Tibial nerve (tissue), 4 donors: ENCODE data around the gene GSE1. TPM values are rescaled to one million over a fixed set of nuclear protein-coding genes. Genes with fewer than 3 reads are reported as not detected.

Experiments
- DNase-seq, 2 donors: peaks; one replicate each; pipeline ENCODE4 v3.0.0-alpha.2; 2019; ENCODE audit warnings: low spot score in 2 of 2
- H3K27ac ChIP-seq, 4 donors: fragments of 200-600 bp; sonication (generic) in 3 of 4; one replicate each; pipeline ENCODE4 v1.5.1; 2017 to 2019; ENCODE audit warnings: mild to moderate bottlenecking in 1 of 4
- H3K27me3 ChIP-seq, 2 donors: fragments of 200-600 bp; sonication (generic) in 1 of 2; one replicate each; pipeline versions ENCODE4 v1.5.1 to v1.6.0; 2017 to 2019
- H3K36me3 ChIP-seq, 3 donors: fragments of 200-600 bp; sonication (generic); one replicate each; pipeline ENCODE4 v1.5.1; 2018 to 2019
- H3K4me1 ChIP-seq, 4 donors: fragments of 200-600 bp; sonication (generic) in 3 of 4; one replicate each; pipeline ENCODE4 v1.5.1; 2017 to 2019
- H3K4me3 ChIP-seq, 4 donors: fragments of 200-600 bp; sonication (generic) in 3 of 4; one replicate each; pipeline ENCODE4 v1.5.1; 2017 to 2019; ENCODE audit warnings: mild to moderate bottlenecking in 1 of 4, moderate library complexity in 1 of 4
- H3K9me3 ChIP-seq, 4 donors: fragments of 200-600 bp; sonication (generic) in 3 of 4; one replicate each; pipeline ENCODE4 v1.5.1; 2017 to 2019
- EP300 ChIP-seq, 2 donors: sonication (generic); formaldehyde crosslinking; IDR thresholded peaks; one replicate each; pipeline ENCODE4 v1.6.1; 2017; ENCODE audit warnings: antibody characterized with exemption in 2 of 2, mild to moderate bottlenecking in 1 of 2
- POLR2A ChIP-seq, 2 donors: fragments of 450-650 bp; IDR thresholded peaks; one replicate each; pipeline ENCODE4 v1.6.1; 2017; ENCODE audit warnings: antibody characterized with exemption in 2 of 2, mild to moderate bottlenecking in 2 of 2, moderate library complexity in 2 of 2
- whole genome bisulfite sequencing, 2 donors: methylation state at CpG; one replicate each; pipeline ENCODE4 v1.1.5; 2018; 5-methylcytosine and 5-hydroxymethylcytosine counted together
- total RNA-seq, 4 donors: library from RNA; depleted of rRNA; stranded (reverse); fragments of >200 nt; gene quantifications; one replicate each; pipeline ENCODE4 v1.1.0, GENCODE V29; 2016
- TF ChIP-seq, protein P1 (sequence below), 5 experiments: fragments of 200-600 bp in 3 of 5; fragments of 450-650 bp in 2 of 5; sonication (generic) in 3 of 5; IDR thresholded peaks; one replicate each; pipeline ENCODE4 v1.5.1; 2016 to 2019; ENCODE audit warnings: antibody characterized with exemption in 5 of 5, mild to moderate bottlenecking in 3 of 5, moderate library complexity in 2 of 5

The GSE1 gene
- total RNA-seq, 4 donors from 2014 or later: 65.1 to 147 (median 83.5) TPM

DNA sequence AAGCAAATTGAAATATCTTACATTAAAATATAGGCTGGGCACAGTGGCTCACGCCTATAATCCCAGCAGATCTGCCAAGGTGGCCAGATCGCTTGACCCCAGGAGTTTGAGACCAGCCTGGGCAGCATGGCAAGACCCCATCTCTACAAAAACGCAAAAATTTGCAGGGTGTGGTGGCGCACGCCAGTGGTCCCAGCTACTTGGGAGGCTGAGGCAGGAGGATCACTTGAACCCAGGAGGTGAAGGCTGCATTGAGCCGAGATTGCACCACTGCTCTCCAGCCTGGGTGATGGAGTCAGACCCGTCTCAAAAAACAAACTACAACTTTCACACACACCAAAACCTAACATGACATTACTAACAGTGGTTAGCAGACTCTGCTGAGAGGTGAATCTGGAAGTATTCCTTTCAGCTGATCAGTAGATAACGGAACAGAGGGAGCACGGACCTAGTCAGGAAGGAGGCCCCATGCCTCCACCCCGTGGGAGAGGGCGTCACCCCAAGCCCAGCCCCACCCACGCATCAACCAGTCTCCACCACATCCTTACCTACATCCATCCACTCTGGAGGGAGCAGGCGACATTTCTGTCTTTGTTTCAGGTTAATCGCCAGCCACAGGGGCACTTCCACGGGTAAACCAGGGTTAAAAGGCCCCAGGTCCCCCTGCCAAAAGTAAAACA is 73.9 kb downstream of the GSE1 start:
- WGBS, 2 donors: 82% methylated on average over 15 of the region's 15 CpGs
- Histone ChIP-seq H3K27ac (no peak overlapping the region), H3K4me3 (no peak overlapping the region), H3K27me3 (no peaks in the 10 kb centered on the region), H3K36me3 (no peaks in the 10 kb centered on the region), H3K9me3 (no peaks in the 10 kb centered on the region), H3K4me1 (peaks cover 0 to 22% (median 4%) of the 10 kb centered on the region in 4 donors)
- DNase-seq: no peak
- TF ChIP-seq, protein P1, sequence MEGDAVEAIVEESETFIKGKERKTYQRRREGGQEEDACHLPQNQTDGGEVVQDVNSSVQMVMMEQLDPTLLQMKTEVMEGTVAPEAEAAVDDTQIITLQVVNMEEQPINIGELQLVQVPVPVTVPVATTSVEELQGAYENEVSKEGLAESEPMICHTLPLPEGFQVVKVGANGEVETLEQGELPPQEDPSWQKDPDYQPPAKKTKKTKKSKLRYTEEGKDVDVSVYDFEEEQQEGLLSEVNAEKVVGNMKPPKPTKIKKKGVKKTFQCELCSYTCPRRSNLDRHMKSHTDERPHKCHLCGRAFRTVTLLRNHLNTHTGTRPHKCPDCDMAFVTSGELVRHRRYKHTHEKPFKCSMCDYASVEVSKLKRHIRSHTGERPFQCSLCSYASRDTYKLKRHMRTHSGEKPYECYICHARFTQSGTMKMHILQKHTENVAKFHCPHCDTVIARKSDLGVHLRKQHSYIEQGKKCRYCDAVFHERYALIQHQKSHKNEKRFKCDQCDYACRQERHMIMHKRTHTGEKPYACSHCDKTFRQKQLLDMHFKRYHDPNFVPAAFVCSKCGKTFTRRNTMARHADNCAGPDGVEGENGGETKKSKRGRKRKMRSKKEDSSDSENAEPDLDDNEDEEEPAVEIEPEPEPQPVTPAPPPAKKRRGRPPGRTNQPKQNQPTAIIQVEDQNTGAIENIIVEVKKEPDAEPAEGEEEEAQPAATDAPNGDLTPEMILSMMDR (IDR thresholded peaks at IDR 0.05): no peak
- TF ChIP-seq POLR2A (IDR thresholded peaks at IDR 0.05) (no peak), EP300 (IDR thresholded peaks at IDR 0.05) (no peak)

DNA sequence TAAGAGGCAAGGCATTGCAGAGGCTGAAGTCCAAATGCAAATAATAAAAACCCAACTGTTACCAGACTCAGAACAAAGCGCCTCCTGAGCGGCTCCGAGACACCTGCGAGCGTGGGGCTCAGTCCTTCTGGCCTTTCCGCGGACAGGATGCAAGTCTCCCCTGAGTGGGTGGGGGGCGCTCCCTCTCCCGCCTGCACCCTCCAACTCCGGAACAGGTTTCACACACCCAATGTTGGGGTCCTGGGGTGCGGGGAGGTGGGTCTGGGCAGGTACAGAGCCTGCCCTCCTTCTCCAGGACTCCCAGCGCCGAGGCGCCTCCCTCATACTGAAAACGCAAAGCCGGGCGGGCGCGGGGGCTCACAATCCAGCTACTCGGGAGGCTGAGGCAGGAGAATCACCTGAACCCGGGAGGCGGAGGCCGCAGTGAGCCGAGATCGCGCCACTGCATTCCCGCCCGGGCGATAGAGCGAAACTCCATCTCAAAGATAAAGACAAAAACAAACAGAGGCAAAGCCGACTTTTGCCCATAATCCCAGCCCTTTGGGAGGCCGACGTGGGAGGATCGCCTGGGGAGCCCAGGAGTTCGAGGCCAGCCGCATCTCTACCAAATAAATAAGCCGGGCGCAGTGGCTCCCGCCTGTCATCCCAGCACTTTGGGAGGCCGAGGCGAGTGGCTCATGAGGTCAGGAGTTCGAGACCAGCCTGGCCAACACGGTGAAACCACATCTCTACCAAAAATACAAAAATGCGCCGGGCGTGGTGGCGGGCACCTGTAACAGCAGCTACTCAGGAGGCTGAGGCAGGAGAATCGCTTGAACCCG is 74.7 kb downstream of the GSE1 start:
- Histone ChIP-seq H3K4me3 (peak overlapping the region in 3 of 4 donors; percentile 56 to 83 (median 76)), H3K27me3 (no peaks in the 10 kb centered on the region)
- WGBS, 2 donors: 79 to 81% methylated on average over 48 of the region's 49 CpGs

DNA sequence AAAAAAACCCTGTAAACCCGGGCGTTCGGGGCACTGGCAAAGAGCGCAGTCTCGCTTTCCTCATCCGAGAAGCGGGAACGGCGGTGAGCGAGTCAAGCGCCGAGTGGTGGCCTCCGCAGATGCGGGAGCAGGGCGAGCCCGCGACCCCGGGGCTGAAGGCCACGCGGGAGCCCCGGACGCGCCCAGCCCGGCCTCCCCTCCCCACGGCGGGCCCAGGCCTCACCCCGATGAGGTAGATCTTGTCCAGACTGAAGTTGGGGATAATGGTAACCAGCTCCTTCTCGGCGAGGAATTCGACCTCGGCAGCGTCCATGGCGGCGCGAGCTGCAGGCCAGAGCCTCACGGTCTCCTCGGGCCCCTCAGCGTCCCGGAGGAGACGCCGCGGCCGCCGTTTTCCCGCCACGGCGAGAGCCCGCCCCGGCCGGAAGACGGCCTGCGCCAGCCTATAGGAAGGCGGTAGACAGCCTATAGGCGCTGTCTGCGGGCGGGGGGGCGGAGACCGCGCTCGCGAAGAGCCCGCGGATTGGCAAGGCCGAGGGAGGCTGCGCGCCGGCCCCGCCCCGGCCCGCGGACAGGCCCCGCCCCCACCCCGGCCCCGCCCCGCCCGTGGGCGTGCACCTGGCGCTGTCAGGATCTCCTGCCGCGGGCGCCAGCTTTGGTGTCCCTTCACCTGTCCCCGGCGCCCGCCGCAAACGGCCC is 75.6 kb downstream of the GSE1 start, which contains the start of gene GINS2:
Gene GINS2 (minus strand): TSS at position 369 of the 699 bp plus-strand sequence. CDS start 56 bp downstream, at position 313.
- WGBS, 2 donors: 1 to 4% methylated on average over 44 to 60 of the region's 86 CpGs
- no peaks in the 10 kb centered on the region for H3K27me3 ChIP-seq
- no peaks in the 10 kb centered on the region for H3K36me3 ChIP-seq
- H3K27ac ChIP-seq: peak within 1 kb of the TSS in 1 of 4 donors; percentile 50
- peaks cover 0 to 22% (median 4%) of the 10 kb centered on the region in 4 donors for H3K4me1 ChIP-seq
- H3K4me3 ChIP-seq: peak within 1 kb of the TSS; percentile 37 to 83 (median 66)
- TF ChIP-seq, protein P1 (IDR thresholded peaks at IDR 0.05): no peak
- peak in 1 of 2 donors; percentile 38 for TF ChIP-seq EP300 (IDR thresholded peaks at IDR 0.05)
- DNase-seq: peak; percentile 54 to 73
- H3K9me3 ChIP-seq: no peaks in the 10 kb centered on the region

More for the DNA sequence above, 74.7 kb downstream of the GSE1 start:
- H3K4me1 ChIP-seq: peaks cover 0 to 22% (median 4%) of the 10 kb centered on the region in 4 donors
- no peak for DNase-seq
- no peak for TF ChIP-seq POLR2A (IDR thresholded peaks at IDR 0.05)
- TF ChIP-seq, protein P1 (IDR thresholded peaks at IDR 0.05): no peak
- TF ChIP-seq EP300 (IDR thresholded peaks at IDR 0.05): no peak
- no peaks in the 10 kb centered on the region for H3K9me3 ChIP-seq
- H3K36me3 ChIP-seq: no peaks in the 10 kb centered on the region
- no peak overlapping the region for H3K27ac ChIP-seq

DNA sequence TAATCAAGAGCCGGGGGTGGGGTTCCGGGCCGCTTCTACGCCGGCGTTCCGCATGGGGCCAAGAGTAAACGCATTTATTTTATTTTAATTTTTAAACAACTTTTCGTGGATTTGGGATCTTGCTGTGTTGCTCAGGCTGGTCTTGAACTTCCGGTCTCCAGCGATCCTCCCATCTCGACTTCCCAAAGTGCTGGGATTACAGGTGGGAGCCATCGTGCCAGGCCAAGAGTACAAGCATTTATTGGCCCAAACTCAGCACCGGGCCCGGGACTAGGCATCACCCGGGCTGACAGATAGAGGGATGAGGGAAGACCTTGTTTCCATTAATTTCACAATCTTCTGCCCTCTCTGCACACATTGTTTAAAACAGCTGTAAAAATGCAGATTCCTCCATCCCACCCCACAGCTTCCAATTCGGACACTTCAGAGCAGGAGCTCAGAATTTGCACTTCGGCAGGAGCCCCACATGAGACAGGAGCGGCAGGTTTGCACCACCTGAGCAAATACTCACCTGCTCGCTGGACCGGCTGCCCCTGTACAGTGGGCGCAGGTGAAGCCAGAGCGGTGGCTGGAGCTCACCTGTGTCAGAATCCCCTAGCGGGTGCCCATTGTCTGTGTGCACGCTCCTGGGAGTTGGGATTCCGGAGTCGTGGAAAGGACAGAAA is 76.3 kb downstream of the GSE1 start:
- H3K27me3 ChIP-seq: no peaks in the 10 kb centered on the region
- H3K36me3 ChIP-seq: no peaks in the 10 kb centered on the region
- 38 to 40% methylated on average over 27 of the region's 27 CpGs for WGBS, 2 donors
- H3K4me3 ChIP-seq: peak overlapping the region; percentile 30 to 83 (median 56)
- H3K27ac ChIP-seq: no peak overlapping the region
- H3K4me1 ChIP-seq: peaks cover 0 to 22% (median 4%) of the 10 kb centered on the region in 4 donors
- TF ChIP-seq EP300 (IDR thresholded peaks at IDR 0.05) (no peak), POLR2A (IDR thresholded peaks at IDR 0.05) (no peak)
- TF ChIP-seq, protein P1 (IDR thresholded peaks at IDR 0.05): no peak
- H3K9me3 ChIP-seq: no peaks in the 10 kb centered on the region
- DNase-seq: no peak
